ENCODE data around the gene ZBTB42. TPM values are rescaled to one million over a fixed set of nuclear protein-coding genes. Genes with fewer than 3 reads are reported as not detected.
A peak's percentile ranks its signal among the peaks of the same experiment; 100 is the strongest.

The ZBTB42 gene
- total and polyA plus RNA-seq, 2 of the 13 experiments (the other 11 are each of a cell fraction or from before 2014, with no cell fraction given): 2.8 to 4.2 TPM

- TF ChIP-seq HNF1A (IDR thresholded peaks at IDR 0.05; ENCODE audit: low read depth): no peak
- no peak for TF ChIP-seq HNF1A (CRISPR knock-in tag; IDR thresholded peaks at IDR 0.05; ENCODE audit: borderline replicate concordance)
- no peak for TF ChIP-seq ZNF839 (CRISPR knock-in tag; IDR thresholded peaks at IDR 0.05; ENCODE audit: borderline replicate concordance)
- no peak for TF ChIP-seq GLMP (CRISPR knock-in tag; IDR thresholded peaks at IDR 0.05; ENCODE audit: borderline replicate concordance)
- TF ChIP-seq ZNF331 (CRISPR knock-in tag; IDR thresholded peaks at IDR 0.05): 0 out of 2 replicates have a peak, but pooled peaks have one; percentile 48
- TF ChIP-seq E2F2 (CRISPR knock-in tag; IDR thresholded peaks at IDR 0.05; ENCODE audit: borderline replicate concordance): no peak
- no peak for TF ChIP-seq RFXANK (CRISPR knock-in tag; IDR thresholded peaks at IDR 0.05)
- no peak for TF ChIP-seq TCF12 (IDR thresholded peaks at IDR 0.05)
- no peak for TF ChIP-seq TCF12 (CRISPR knock-in tag; IDR thresholded peaks at IDR 0.05)
- no peak for TF ChIP-seq ZNF513 (CRISPR knock-in tag; conservative IDR thresholded peaks at IDR 0.05)
- no peak; the same call in 1 of the 2 replicates for TF ChIP-seq ZC3H13 (CRISPR knock-in tag; IDR thresholded peaks at IDR 0.05)
- no peak for TF ChIP-seq ZIK1 (CRISPR knock-in tag; IDR thresholded peaks at IDR 0.05; ENCODE audit: borderline replicate concordance, low read depth)
- TF ChIP-seq PHF20 (CRISPR knock-in tag; IDR thresholded peaks at IDR 0.05): no peak; the same call in 1 of the 2 replicates
- peak; percentile 69; the same call in 1 of the 2 replicates for TF ChIP-seq MXD4 (CRISPR knock-in tag; IDR thresholded peaks at IDR 0.05)
- TF ChIP-seq DR1 (CRISPR knock-in tag; IDR thresholded peaks at IDR 0.05): peak; percentile 85
- 0 out of 2 replicates have a peak, but pooled peaks have one; percentile 14 for TF ChIP-seq ZMYM3 (CRISPR knock-in tag; IDR thresholded peaks at IDR 0.05)
- no peak for TF ChIP-seq ZNF672 (CRISPR knock-in tag; IDR thresholded peaks at IDR 0.05)
- peak; percentile 61; the same call in 1 of the 2 replicates for TF ChIP-seq KMT2A (CRISPR knock-in tag; IDR thresholded peaks at IDR 0.05)
- TF ChIP-seq JUN (CRISPR knock-in tag; IDR thresholded peaks at IDR 0.05): no peak
- TF ChIP-seq RBM39 (IDR thresholded peaks at IDR 0.05; ENCODE audit: low read depth, low read length, poor library complexity, severe bottlenecking): no peak
- no peak; the same call in 1 of the 2 replicates for TF ChIP-seq ZNF572 (CRISPR knock-in tag; IDR thresholded peaks at IDR 0.05)
These were observed 33.9 kb upstream of the ZBTB42 start (continued) for GRCh38 chr14:104766863-104767633.

All from HepG2 (cell line).